Right ventricle myocardium inferior (tissue), 1 donor: ENCODE measurements around the gene SNX13. TPM values are rescaled to one million over a fixed set of nuclear protein-coding genes. Genes with fewer than 3 reads are reported as not detected.

Experiments
- ATAC-seq: fragments of 200-7000 bp; cut with Tn5 transposase; one replicate; pipeline ENCODE4 v1.9.1; 2020; ENCODE audit warnings: mild to moderate bottlenecking, moderate library complexity
- DNase-seq: peaks from one replicate; pipeline ENCODE4 v3.0.0; 2021; ENCODE audit errors: missing footprints
- intact Hi-C: fragments of 100-400 bp; cut with DNase I; formaldehyde crosslinking; loops from one replicate; pipeline ENCODE4 v1.11.0; 2022
- total RNA-seq: library from RNA; stranded (reverse); fragmentation: NEBNext Ultra II Directional; extraction: Animal tissue kit (Norgen Biotek cat#: 25700); gene quantifications from one replicate; pipeline ENCODE4 v1.2.1, GENCODE V29; 2021
- donor health status: DM: no; HTN: yes; CAD: no; lungs with severe emphysema.

SNX13 gene
- total RNA-seq, 1 donor from 2014 or later: 46.7 TPM

- ATAC-seq: peak; percentile 71
- DNase-seq: no peak
- intact Hi-C loops: loop anchor here (10.0 kb wide), 2 partner anchors 172 to 572 kb away; partner anchors contain the start of gene SNX13
These were observed 167.6 kb downstream of the SNX13 start for GRCh38 chr7:17772581-17773288.

GRCh38 chr7:17771901-17772408 lies 168.3 kb downstream of the SNX13 start:
- no peak for ATAC-seq
- intact Hi-C loops: loop anchor here (10.0 kb wide), 2 partner anchors 173 to 573 kb away; partner anchors contain the start of gene SNX13
- no peak for DNase-seq

DNA sequence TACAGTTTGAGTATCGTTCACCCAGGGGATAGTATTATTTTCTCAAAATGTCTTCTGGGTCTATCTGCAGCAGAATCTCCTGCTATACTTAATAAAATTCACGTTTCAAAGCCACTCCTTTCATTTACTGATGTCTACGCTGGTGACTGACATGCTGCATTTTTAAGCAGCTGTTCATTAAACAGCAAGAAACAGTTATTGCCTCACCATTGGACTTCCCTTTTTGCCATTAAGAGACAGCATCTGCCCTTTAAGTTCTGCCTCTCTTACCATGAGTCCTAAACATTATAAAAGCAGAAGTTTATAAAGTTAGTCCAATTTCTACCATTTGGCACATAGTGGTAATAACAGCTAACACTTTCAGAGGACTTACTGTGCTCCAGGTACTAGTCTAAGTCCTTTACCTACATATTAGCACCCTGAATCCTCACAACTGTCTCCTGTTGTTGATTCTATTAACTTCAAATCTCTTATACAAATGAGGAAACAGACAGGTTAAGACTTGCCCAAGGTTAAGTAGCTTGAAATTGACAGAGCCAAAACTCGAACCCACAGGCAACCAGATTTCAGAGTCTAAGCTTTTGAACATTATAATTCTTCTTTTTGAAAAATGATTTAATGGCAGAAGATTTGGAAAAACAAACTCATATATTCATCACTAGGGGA lies 169.5 kb downstream of the SNX13 start:
- ATAC-seq (no peak), DNase-seq (no peak)
- intact Hi-C loops: loop anchor here (10.0 kb wide), 2 partner anchors 174 to 574 kb away; partner anchors contain the start of gene SNX13

DNA sequence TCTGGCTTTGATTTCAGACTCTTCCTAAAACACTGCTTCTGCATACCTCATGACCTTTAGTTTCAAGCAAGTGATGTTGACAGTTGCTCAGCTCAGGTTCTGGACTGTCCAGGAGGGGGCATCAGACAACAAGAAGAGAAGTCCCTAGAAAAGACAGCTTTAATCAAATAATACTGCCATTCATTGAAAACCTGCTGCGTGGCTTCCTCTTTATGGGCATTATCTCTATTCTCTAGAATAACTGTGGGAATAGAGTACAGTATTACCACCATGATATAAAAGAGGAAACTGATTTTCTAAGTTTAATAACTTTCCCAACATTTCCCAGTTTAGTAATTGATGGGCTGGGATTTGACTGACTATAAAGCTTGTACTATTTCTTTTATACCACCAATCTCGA lies 170.4 kb downstream of the SNX13 start:
- intact Hi-C loops: loop anchor here (10.0 kb wide), 2 partner anchors 175 to 575 kb away; partner anchors contain the start of gene SNX13
- DNase-seq (no peak), ATAC-seq (peak; percentile 67)

DNA sequence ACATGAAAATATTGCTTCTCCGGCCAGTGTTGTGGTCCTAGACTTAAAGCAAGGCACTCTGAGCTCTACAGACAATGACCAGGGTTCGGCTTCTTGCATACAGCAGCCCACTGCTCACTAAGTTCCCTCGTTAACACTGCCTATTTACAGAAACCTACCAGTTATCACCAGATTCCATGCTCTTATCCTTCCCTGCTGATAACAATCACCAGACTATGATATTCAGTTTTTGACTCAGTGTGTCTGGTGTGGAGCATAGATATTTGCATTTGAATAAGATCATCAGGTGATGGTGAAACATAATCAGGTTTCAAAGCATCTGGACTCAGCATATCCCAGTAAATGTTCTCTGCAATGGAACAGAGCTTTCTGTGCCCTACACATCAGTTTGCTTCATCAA lies 182.3 kb downstream of the SNX13 start:
- no peak for ATAC-seq
- intact Hi-C loops: no loop called here

GRCh38 chr7:17746020-17746530 lies 194.2 kb downstream of the SNX13 start:
- no peak for DNase-seq
- intact Hi-C loops: no loop called here

More for the DNA sequence above, 182.3 kb downstream of the SNX13 start:
- DNase-seq: no peak

GRCh38 chr7:17745610-17746009 lies 194.7 kb downstream of the SNX13 start:
- DNase-seq (no peak), ATAC-seq (no peak)
- intact Hi-C loops: no loop called here

More at GRCh38 chr7:17746020-17746530, 194.2 kb downstream of the SNX13 start:
- no peak for ATAC-seq

DNA sequence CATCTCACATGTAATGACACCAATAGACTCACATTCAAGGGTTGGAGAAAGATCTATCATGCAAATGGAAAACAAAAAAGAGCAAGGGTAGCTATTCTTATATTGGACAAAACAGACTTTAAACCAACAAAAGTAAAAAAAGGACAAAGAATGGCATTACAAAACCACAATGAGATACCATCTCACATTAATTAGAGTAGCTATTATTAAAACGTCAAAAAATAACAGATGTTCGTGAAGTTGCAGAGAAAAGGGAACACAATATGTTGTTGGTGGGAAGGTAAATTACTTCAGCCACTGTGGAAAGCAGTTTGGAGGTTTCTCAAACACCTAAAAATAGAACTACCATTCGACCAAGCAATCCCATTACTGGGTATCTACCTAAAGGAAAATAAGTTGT lies 197.0 kb downstream of the SNX13 start:
- no peak for DNase-seq
- intact Hi-C loops: no loop called here
- ATAC-seq: no peak

DNA sequence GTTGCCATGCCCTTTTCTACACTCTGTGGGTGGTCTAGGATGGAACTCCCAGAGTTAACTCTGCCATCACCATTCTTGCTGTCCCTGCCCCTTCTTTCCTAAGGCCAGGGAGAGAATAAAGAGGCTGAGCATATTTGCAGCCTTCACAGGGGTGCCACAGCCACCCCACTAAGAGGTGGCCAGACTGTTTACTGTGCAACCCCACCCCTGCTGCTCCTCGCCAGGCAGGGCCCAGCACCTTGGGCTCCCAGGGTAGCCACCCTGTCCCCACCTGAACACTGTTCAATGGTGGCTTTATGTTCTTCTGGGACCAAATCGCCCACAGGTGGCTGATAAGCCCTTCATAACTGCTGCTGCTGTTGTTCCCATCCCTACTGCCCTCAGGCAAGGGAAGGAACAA lies 198.9 kb downstream of the SNX13 start:
- DNase-seq (peak; percentile 31), ATAC-seq (no peak)
- intact Hi-C loops: no loop called here

Other genes with a start within 250 kb of the SNX13 start
- not detected for gene PRPS1L1, start 87.4 kb upstream of the SNX13 start, total RNA-seq